B cell (primary cell): ENCODE data around the gene YJEFN3. TPM values are rescaled to one million over a fixed set of nuclear protein-coding genes. Genes with fewer than 3 reads are reported as not detected.

Experiments
- ATAC-seq: fragments of 200-7000 bp; cut with Tn5 transposase; one replicate; pipeline ENCODE4 v1.10.0; 2021; ENCODE audit warnings: low read depth, mild to moderate bottlenecking, moderate number of reproducible peaks, moderate library complexity
- CTCF ChIA-PET: fragments of 350-600 bp; sonication (Branson Sonifier 250); formaldehyde crosslinking; loops from one replicate; lab custom pipeline; 2021; ENCODE audit warnings: antibody characterized with exemption, inconsistent platforms; lab: Charles Lee
- POLR2A ChIA-PET: fragments of 350-600 bp; sonication (Branson Sonifier 250); formaldehyde crosslinking; loops from one replicate; lab custom pipeline; 2021; ENCODE audit warnings: antibody characterized with exemption; lab: Charles Lee
- DNase-seq: peaks from one replicate; pipeline ENCODE4 v3.0.0; 2013
- H2AFZ ChIP-seq: 2 replicates; pipeline ENCODE4 v1.6.1; 2012; ENCODE audit warnings: mild to moderate bottlenecking, low read depth, low read length; ENCODE audit not compliant: insufficient read depth, poor library complexity, severe bottlenecking
- H3K27ac ChIP-seq, 2 donors: 1 replicate in 1 of 2; 2 replicates in 1 of 2; pipeline ENCODE4 v1.5.1; 2012 to 2013; ENCODE audit warnings: low read length in 2 of 2, mild to moderate bottlenecking in 2 of 2, moderate library complexity in 1 of 2
- H3K27me3 ChIP-seq, 4 experiments: fragments of 200-600 bp in 1 of 4; sonication (generic) in 1 of 4; replicated peaks in 1 of 4; 1 replicate in 2 of 4; 2 replicates in 2 of 4; pipeline versions ENCODE4 v1.6.1 to v1.7.0; 2013 to 2016; ENCODE audit warnings: low read length in 3 of 4, mild to moderate bottlenecking in 2 of 4, mixed read lengths in 1 of 4, moderate library complexity in 1 of 4; ENCODE audit not compliant: insufficient read depth in 4 of 4, control insufficient read depth in 3 of 4; ENCODE audit errors: control extremely low read depth in 1 of 4
- H3K36me3 ChIP-seq, 2 experiments: replicated peaks in 1 of 2; 1 replicate in 1 of 2; 2 replicates in 1 of 2; pipeline versions ENCODE4 v1.6.1 to v1.7.1; 2013; ENCODE audit warnings: low read length in 1 of 2; ENCODE audit not compliant: insufficient read depth in 2 of 2, control insufficient read depth in 1 of 2; ENCODE audit errors: control extremely low read depth in 1 of 2, extremely low read depth in 1 of 2
- H3K4me1 ChIP-seq, 2 donors: fragments of 200-600 bp in 1 of 2; sonication (generic) in 1 of 2; 1 replicate in 1 of 2; 2 replicates in 1 of 2; pipeline versions ENCODE4 v1.5.1 to v1.6.1; 2013 to 2017; ENCODE audit warnings: low read length in 2 of 2; ENCODE audit not compliant: control insufficient read depth in 2 of 2, insufficient read depth in 2 of 2
- H3K4me2 ChIP-seq: replicated peaks from 2 replicates; pipeline ENCODE3; 2012; ENCODE audit warnings: mild to moderate bottlenecking, low read depth, low read length; ENCODE audit not compliant: poor library complexity, severe bottlenecking
- H3K4me3 ChIP-seq, 5 experiments: fragments of 200-600 bp in 1 of 5; sonication (generic) in 1 of 5; 1 replicate in 3 of 5; 2 replicates in 2 of 5; pipeline versions ENCODE4 v1.5.1 to v1.7.0; 2011 to 2016; ENCODE audit warnings: low read length in 4 of 5, mild to moderate bottlenecking in 4 of 5, low read depth in 2 of 5, control low read depth in 1 of 5, moderate library complexity in 1 of 5; ENCODE audit not compliant: insufficient read depth in 1 of 5; ENCODE audit errors: control extremely low read depth in 1 of 5, extremely low read depth in 1 of 5
- H3K79me2 ChIP-seq: fragments of 200-600 bp; sonication (generic); one replicate; pipeline ENCODE4 v1.6.0; 2016; ENCODE audit warnings: low read length; ENCODE audit not compliant: control insufficient read depth, insufficient read depth
- H3K9ac ChIP-seq: fragments of 200-600 bp; sonication (generic); 2 replicates; pipeline ENCODE4 v1.6.1; 2017; ENCODE audit warnings: mild to moderate bottlenecking, low read length, moderate library complexity
- H3K9me3 ChIP-seq, 3 donors: one replicate each; pipeline versions ENCODE4 v1.6.1 to v1.7.1; 2013; ENCODE audit warnings: low read length in 2 of 3; ENCODE audit not compliant: control insufficient read depth in 2 of 3, insufficient read depth in 1 of 3; ENCODE audit errors: control extremely low read depth in 1 of 3
- H4K20me1 ChIP-seq: 2 replicates; pipeline ENCODE4 v1.6.0; 2012; ENCODE audit warnings: mild to moderate bottlenecking, low read length; ENCODE audit not compliant: insufficient read depth, control insufficient read depth, poor library complexity, severe bottlenecking
- H3K27ac Mint-ChIP-seq: one replicate; pipeline ENCODE4 v1.8.0; 2021; ENCODE audit warnings: mixed read lengths
- H3K27me3 Mint-ChIP-seq: one replicate; pipeline ENCODE4 v1.8.0; 2021; ENCODE audit warnings: mixed read lengths
- H3K4me1 Mint-ChIP-seq: one replicate; pipeline ENCODE4 v1.8.0; 2021; ENCODE audit warnings: mixed read lengths
- H3K4me3 Mint-ChIP-seq: one replicate; pipeline ENCODE4 v1.8.0; 2021; ENCODE audit warnings: mixed read lengths
- H3K9me3 Mint-ChIP-seq: one replicate; pipeline ENCODE4 v1.8.0; 2022; ENCODE audit warnings: mixed read lengths; ENCODE audit not compliant: insufficient read depth
- EZH2 ChIP-seq: IDR thresholded peaks from 2 replicates; pipeline ENCODE4 v1.6.1; 2012; ENCODE audit warnings: borderline replicate concordance, low read depth, mild to moderate bottlenecking, moderate library complexity, low read length; ENCODE audit not compliant: insufficient read depth, poor library complexity, severe bottlenecking
- WGBS: methylation state at CpG from one replicate; pipeline ENCODE4 v1.1.5; 2013; ENCODE audit warnings: missing lambda C conversion rate; ENCODE audit not compliant: insufficient coverage; 5-methylcytosine and 5-hydroxymethylcytosine counted together
- intact Hi-C: fragments of 100-400 bp; cut with micrococcal nuclease; formaldehyde crosslinking; loops from one replicate; pipeline ENCODE4 v1.10.0; 2022
- polyA plus RNA-seq: library from polyadenylated mRNA; depleted of rRNA; stranded (reverse); fragments of >200 nt; gene quantifications from 2 replicates; pipeline ENCODE4 v1.2.3, GENCODE V29; 2012
- total RNA-seq, 2 donors: library from RNA; stranded (reverse); fragments of 120-200 nt in 1 of 2; gene quantifications; 1 replicate in 1 of 2; 2 replicates in 1 of 2; pipeline versions ENCODE4 v1.2.3 to v1.2.4, GENCODE V29; 2013 to 2022
- TF ChIP-seq, protein P1 (sequence below): fragments of 200-600 bp; IDR thresholded peaks from one replicate; pipeline ENCODE4 v1.8.0; 2022; ENCODE audit warnings: antibody characterized with exemption, mild to moderate bottlenecking

YJEFN3 gene
- total and polyA plus RNA-seq, 2 donors (not counting 1 experiment from before 2014, with no cell fraction given), result 7.1 to 8.8 TPM

GRCh38 chr19:19546751-19547162 lies 18.0 kb downstream of the YJEFN3 start:
- H3K4me2 ChIP-seq, result no peak overlapping the region
- peaks cover 3% of the 10 kb centered on the region for H3K4me1 Mint-ChIP-seq
- WGBS, result 85% methylated on average over 17 of the region's 19 CpGs
- peaks cover 0 to 22% (median 0%) of the 10 kb centered on the region in 3 donors for H3K9me3 ChIP-seq
- H3K4me3 Mint-ChIP-seq, result no peak overlapping the region
- no peak for TF ChIP-seq EZH2
- TF ChIP-seq, protein P1, sequence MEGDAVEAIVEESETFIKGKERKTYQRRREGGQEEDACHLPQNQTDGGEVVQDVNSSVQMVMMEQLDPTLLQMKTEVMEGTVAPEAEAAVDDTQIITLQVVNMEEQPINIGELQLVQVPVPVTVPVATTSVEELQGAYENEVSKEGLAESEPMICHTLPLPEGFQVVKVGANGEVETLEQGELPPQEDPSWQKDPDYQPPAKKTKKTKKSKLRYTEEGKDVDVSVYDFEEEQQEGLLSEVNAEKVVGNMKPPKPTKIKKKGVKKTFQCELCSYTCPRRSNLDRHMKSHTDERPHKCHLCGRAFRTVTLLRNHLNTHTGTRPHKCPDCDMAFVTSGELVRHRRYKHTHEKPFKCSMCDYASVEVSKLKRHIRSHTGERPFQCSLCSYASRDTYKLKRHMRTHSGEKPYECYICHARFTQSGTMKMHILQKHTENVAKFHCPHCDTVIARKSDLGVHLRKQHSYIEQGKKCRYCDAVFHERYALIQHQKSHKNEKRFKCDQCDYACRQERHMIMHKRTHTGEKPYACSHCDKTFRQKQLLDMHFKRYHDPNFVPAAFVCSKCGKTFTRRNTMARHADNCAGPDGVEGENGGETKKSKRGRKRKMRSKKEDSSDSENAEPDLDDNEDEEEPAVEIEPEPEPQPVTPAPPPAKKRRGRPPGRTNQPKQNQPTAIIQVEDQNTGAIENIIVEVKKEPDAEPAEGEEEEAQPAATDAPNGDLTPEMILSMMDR, result no peak
- DNase-seq, result no peak
- intact Hi-C loops, result no loop called here
- peaks cover 0 to 34% (median 5%) of the 10 kb centered on the region in 4 experiments for H3K27me3 ChIP-seq
- ChIA-PET POLR2A (no interaction called here), CTCF (interaction anchor here (0.5 to 0.9 kb wide), 2 partner anchors 9 to 1688 kb away, joined by 3 read pairs; no protein-coding TSS in a partner anchor)
- H4K20me1 ChIP-seq, result no peaks in the 10 kb centered on the region
- H3K9ac ChIP-seq, result no peak overlapping the region
- no peaks in the 10 kb centered on the region for H3K36me3 ChIP-seq
- no peak overlapping the region for H2AFZ ChIP-seq
- no peak overlapping the region for H3K27ac Mint-ChIP-seq
- peaks cover 3 to 5% of the 10 kb centered on the region in 2 donors for H3K4me1 ChIP-seq
- H3K27ac ChIP-seq, result no peak overlapping the region
- no peak overlapping the region for H3K4me3 ChIP-seq
- no peak for ATAC-seq
- H3K9me3 Mint-ChIP-seq, result no peaks in the 10 kb centered on the region
- peaks cover 16% of the 10 kb centered on the region for H3K27me3 Mint-ChIP-seq
- H3K79me2 ChIP-seq, result no peaks in the 10 kb centered on the region

GRCh38 chr19:19547674-19548336 lies 19.1 kb downstream of the YJEFN3 start:
- Mint-ChIP-seq H3K27ac (no peak overlapping the region), H3K4me3 (no peak overlapping the region), H3K27me3 (peaks cover 8% of the 10 kb centered on the region), H3K4me1 (no peaks in the 10 kb centered on the region), H3K9me3 (no peaks in the 10 kb centered on the region)
- CTCF ChIA-PET, result no interaction called here
- no peak for TF ChIP-seq EZH2
- TF ChIP-seq, protein P1, result no peak
- Histone ChIP-seq H3K4me1 (no peaks in the 10 kb centered on the region), H3K27ac (no peak overlapping the region), H3K4me2 (no peak overlapping the region), H4K20me1 (no peaks in the 10 kb centered on the region), H3K9ac (no peak overlapping the region), H2AFZ (no peak overlapping the region), H3K4me3 (no peak overlapping the region), H3K27me3 (peaks cover 0 to 24% (median 1%) of the 10 kb centered on the region in 4 experiments), H3K9me3 (peaks cover 0 to 21% (median 0%) of the 10 kb centered on the region in 3 donors), H3K36me3 (no peaks in the 10 kb centered on the region), H3K79me2 (no peaks in the 10 kb centered on the region)
- POLR2A ChIA-PET, result interaction anchor here (0.5 to 1.1 kb wide), 2 partner anchors 16 to 261 kb away, joined by 6 to 9 read pairs; no protein-coding TSS in a partner anchor
- no peak for ATAC-seq
- no peak for DNase-seq
- WGBS, result 82% methylated on average over 13 of the region's 15 CpGs
- intact Hi-C loops, result no loop called here
